Epithelial cell of prostate (primary cell): ENCODE data around the gene KANTR.
"Not testable (repeated sequence)": the region's sequence is repeated elsewhere in the genome, so short reads cannot be mapped to it uniquely, and the experiment has no call there.

Source experiments
- DNase-seq: peaks from one replicate; pipeline ENCODE4 v3.0.0-alpha.2; 2011; ENCODE audit warnings: low read depth, low spot score
- H3K27ac ChIP-seq: fragments of 450-650 bp; 2 replicates; pipeline ENCODE4 v1.5.1; 2017; ENCODE audit warnings: mild to moderate bottlenecking

The KANTR gene

GRCh38 chrX:53122013-53122412, 28.1 kb downstream of the KANTR start:
- no peak for DNase-seq
- no peak overlapping the region for H3K27ac ChIP-seq

- no peak for DNase-seq
Observed at GRCh38 chrX:53125506-53125905, 31.6 kb downstream of the KANTR start.

DNA sequence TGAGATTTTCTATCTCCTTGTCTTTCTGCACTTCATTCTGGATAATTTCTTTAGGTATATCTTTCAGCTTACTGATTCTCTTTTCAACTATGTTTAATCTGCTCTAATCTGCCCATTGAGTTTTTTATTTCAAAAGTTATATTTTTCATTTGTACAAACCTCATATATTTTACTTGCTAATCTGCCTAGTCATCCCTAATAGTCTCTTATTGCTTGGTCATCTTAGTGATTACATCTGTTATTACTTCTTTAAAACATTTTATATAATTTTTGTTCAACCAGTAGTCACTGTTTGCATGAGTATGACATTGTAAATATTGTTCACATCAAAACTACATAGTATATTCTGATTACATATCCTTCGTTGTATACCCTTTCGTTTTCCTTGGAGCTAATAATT, 32.4 kb downstream of the KANTR start:
- no peak overlapping the region for H3K27ac ChIP-seq
- no peak for DNase-seq

More at GRCh38 chrX:53125506-53125905, 31.6 kb downstream of the KANTR start:
- H3K27ac ChIP-seq = no peak overlapping the region

- H3K27ac ChIP-seq = no peak overlapping the region
- no peak for DNase-seq
Observed at GRCh38 chrX:53128097-53128749, 34.3 kb downstream of the KANTR start.

DNA sequence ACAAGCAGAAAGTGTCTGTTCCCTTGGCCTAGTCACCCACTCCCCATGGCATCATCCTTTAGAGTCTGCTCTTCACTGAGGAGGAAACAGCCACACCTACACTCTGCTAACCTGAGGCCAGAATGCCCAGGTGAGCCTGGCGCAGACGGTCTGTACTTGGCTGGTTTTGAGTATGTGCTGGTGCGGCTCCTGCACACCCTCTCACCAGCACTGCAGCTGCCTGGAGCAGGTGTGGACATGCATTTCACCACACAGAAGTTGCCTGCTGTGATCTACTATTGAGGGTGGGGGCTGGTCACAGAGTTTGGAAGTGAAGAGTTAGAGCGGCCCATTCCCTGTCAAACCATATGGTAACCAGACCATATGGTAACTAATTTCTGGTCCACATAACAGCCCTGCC, 39.5 kb downstream of the KANTR start:
- DNase-seq = peak; percentile 43
- H3K27ac ChIP-seq = peak overlapping the region; percentile 64

DNA sequence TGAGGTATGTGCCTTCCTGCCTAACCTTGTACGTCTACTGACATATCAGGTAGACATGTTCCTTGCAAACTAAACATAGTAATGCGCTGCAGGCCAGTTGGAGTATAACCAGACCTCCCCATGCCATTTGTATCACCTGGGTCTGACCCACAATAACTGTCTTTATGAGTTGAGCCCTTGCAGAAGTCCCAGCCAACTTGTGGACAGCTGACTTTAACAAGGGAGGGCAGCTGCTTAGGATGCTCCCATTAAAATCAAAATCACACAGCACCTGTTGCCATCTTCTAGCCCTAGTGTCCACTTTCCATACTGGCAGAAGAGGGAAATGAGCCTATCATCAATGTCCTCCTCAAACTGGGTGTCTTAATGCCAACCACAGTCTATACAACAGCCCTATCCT, 41.6 kb downstream of the KANTR start:
- H3K27ac ChIP-seq = no peak overlapping the region
- DNase-seq = no peak

DNA sequence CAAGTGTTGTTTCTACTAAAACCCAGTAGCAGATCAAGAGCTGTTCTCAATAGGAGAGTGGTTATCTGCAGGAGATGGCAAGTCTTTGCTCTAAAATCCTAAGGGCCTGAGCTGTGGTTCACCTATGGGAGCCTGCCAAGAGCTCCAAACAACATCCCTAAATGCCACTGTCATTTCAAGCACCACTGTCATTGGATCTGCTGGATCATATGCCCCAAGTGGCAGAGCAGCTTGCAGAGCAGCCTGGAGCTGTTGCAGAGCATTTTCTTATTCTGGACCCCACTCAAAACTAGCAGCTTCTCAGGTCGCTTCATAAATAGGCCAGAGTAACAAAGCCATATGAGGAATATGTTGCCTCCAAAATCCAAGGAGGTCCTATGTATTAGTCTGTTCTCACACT, 59.6 kb downstream of the KANTR start:
- no peak overlapping the region for H3K27ac ChIP-seq
- no peak for DNase-seq

DNA sequence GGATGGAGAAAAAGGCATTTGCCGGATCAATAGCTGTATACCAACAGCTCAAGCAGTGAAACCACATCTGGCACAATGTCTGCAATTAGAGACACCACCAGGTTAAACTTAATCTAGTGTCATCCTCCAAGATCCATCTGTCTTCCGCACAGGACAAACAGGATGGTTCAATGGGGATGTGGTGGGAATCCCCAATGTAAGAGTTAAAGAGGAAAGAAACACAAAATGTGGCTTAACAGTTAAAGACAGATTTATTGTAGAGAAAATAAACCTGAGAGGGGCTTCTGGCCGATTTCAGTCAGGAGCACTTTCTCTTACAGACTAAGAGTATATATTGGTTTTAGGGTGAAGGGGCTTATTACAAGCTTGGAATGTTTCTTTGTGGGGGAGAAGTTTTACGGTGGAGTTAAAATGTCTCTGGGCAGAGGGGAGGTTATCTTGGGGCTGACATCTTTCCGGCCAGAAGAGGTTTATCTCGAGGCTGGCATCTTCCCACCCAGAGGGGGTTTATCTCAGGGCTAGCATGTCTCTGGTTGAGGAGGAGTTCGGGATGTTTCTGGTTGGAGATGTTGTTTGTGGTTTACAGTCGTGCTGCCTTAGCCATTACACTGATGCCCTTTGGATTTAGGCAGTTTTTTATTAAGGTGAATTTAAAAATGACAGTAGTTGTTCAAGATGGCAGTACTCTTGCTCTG, 61.7 kb downstream of the KANTR start:
- DNase-seq = no peak
- H3K27ac ChIP-seq = no peak overlapping the region

GRCh38 chrX:53156207-53156596, 62.3 kb downstream of the KANTR start:
- H3K27ac ChIP-seq = no peak overlapping the region
- DNase-seq = no peak

- no peak for DNase-seq
- no peak overlapping the region for H3K27ac ChIP-seq
Observed at GRCh38 chrX:53159184-53159583, 65.2 kb downstream of the KANTR start.

- DNase-seq = no peak
Observed at GRCh38 chrX:53160297-53160983, 66.5 kb downstream of the KANTR start.

GRCh38 chrX:53163436-53163835, 69.5 kb downstream of the KANTR start:
- DNase-seq = no peak
- H3K27ac ChIP-seq = no peak overlapping the region

More at GRCh38 chrX:53160297-53160983, 66.5 kb downstream of the KANTR start:
- H3K27ac ChIP-seq = peak overlapping the region; percentile 17

GRCh38 chrX:53164566-53164965, 70.6 kb downstream of the KANTR start:
- not testable (repeated sequence) for DNase-seq, H3K27ac ChIP-seq

DNA sequence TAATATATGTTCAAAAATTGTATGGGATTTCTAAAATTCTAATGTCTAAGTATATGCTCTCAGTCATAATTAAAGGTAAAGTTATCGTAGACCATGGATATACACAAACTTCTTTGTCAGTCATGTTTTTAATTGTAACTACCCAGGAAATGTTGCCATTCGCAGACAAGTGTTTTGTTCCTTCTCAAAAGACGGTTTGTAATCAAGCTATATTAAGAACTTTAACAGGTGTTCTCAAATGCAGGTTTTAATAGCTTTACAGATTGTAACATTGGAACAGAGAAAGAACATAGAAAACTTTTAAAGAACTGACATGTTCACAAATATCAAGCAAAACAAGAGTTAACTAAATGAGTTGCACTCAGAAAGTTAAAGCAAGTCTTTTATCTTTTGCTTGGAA, 72.2 kb downstream of the KANTR start:
- no peak overlapping the region for H3K27ac ChIP-seq
- no peak for DNase-seq

- no peak overlapping the region for H3K27ac ChIP-seq
- no peak for DNase-seq
Observed at GRCh38 chrX:53171356-53171755, 77.4 kb downstream of the KANTR start.
